HG02870 (cell line): Measurements from ENCODE around the gene SMG1.
"Not testable (repeated sequence)": the region's sequence is repeated elsewhere in the genome, so short reads cannot be mapped to it uniquely, and the experiment has no call there.

Experiments
- ATAC-seq: cut with Tn5 transposase; IDR thresholded peaks from one replicate; pipeline ENCODE4 v1.9.1; 2021; ENCODE audit warnings: mild to moderate bottlenecking, moderate library complexity; ENCODE audit not compliant: unreplicated experiment

The SMG1 gene

GRCh38 chr16:18925986-18926865 lies at the start of gene SMG1:
Gene SMG1, minus strand, starts transcription at chr16:18926408. Its CDS starts 367 bp downstream, at chr16:18926041.
- peak; percentile 82 for ATAC-seq

GRCh38 chr16:18975109-18975508 lies 48.9 kb upstream of the SMG1 start:
- ATAC-seq = no peak

- no peak for ATAC-seq
These were observed 43.6 kb upstream of the SMG1 start for GRCh38 chr16:18969855-18970240.

- no peak for ATAC-seq
These were observed 43.0 kb upstream of the SMG1 start for GRCh38 chr16:18969050-18969854.

- no peak for ATAC-seq
These were observed 40.6 kb upstream of the SMG1 start for GRCh38 chr16:18966791-18967190.

- no peak for ATAC-seq
These were observed 39.3 kb upstream of the SMG1 start for GRCh38 chr16:18965555-18965954.

- no peak for ATAC-seq
These were observed 32.9 kb upstream of the SMG1 start for GRCh38 chr16:18959031-18959505.

GRCh38 chr16:18958621-18959029 lies 32.4 kb upstream of the SMG1 start:
- ATAC-seq = no peak

GRCh38 chr16:18956658-18957241 lies 30.5 kb upstream of the SMG1 start:
- ATAC-seq = not testable (repeated sequence)

GRCh38 chr16:18955874-18956580 lies 29.8 kb upstream of the SMG1 start:
- not testable (repeated sequence) for ATAC-seq

GRCh38 chr16:18953547-18953946 lies 27.3 kb upstream of the SMG1 start:
- ATAC-seq = no peak

- ATAC-seq = no peak
These were observed 24.4 kb upstream of the SMG1 start for GRCh38 chr16:18950469-18951185.

GRCh38 chr16:18948372-18949020 lies 22.3 kb upstream of the SMG1 start:
- ATAC-seq = no peak

- ATAC-seq = no peak
These were observed 19.0 kb upstream of the SMG1 start for GRCh38 chr16:18945233-18945632.

- no peak for ATAC-seq
These were observed 17.2 kb upstream of the SMG1 start for GRCh38 chr16:18943414-18943813.

GRCh38 chr16:18942061-18942460 lies 15.9 kb upstream of the SMG1 start:
- ATAC-seq = no peak

GRCh38 chr16:18941471-18941870 lies 15.3 kb upstream of the SMG1 start:
- ATAC-seq = no peak

- no peak for ATAC-seq
These were observed 12.8 kb upstream of the SMG1 start for GRCh38 chr16:18938986-18939385.

GRCh38 chr16:18937390-18937789 lies 11.2 kb upstream of the SMG1 start:
- no peak for ATAC-seq
